ENCODE measurements around the gene INSYN2B.

The INSYN2B gene

DNA sequence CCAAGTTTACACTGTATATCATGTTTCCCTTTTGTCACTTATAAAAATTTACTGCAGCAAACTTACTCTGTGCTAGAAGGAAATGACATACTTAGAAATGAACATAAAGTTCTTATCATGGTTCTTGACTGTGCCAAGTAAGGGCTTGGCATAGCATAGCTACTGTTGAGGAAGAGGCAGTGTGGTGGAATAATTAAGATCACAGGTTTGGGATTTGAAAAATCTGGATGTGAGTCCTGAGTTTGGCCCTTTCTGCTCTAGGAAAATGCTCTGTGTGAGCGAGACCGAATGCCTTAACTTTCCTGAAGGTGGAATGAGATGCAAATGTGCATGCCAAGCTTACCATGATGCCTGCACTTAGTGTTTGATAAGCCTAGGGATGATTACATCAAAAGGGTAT lies 99.5 kb downstream of the INSYN2B start:
- Histone ChIP-seq H3K4me2 (ENCODE audit: low read depth, low read length) (no peak overlapping the region), H3K9me2 (replicated peaks; ENCODE audit: insufficient read depth, low read length) (no peaks in the 10 kb centered on the region), H3K27me3 (replicated peaks; ENCODE audit: insufficient read depth, low read length) (no peaks in the 10 kb centered on the region), H4K20me1 (ENCODE audit: insufficient read depth, low read length) (no peaks in the 10 kb centered on the region), H3K9me3 (replicated peaks; ENCODE audit: insufficient read depth, low read length) (no peaks in the 10 kb centered on the region), H2AFZ (ENCODE audit: low read length) (no peak overlapping the region), H3K79me2 (ENCODE audit: low read length) (no peaks in the 10 kb centered on the region), H3K4me1 (ENCODE audit: low read length) (no peaks in the 10 kb centered on the region), H3F3A (ENCODE audit: insufficient read depth, low read length) (no peaks in the 10 kb centered on the region), H3K27ac (ENCODE audit: low read length) (no peak overlapping the region), H3K4me3 (ENCODE audit: low read length) (no peak overlapping the region), H3K9ac (ENCODE audit: low read length) (no peak overlapping the region), H3K36me3 (replicated peaks; ENCODE audit: insufficient read depth, low read length) (no peaks in the 10 kb centered on the region)
- DNase-seq: no peak
- TF ChIP-seq EZH2 (optimal IDR thresholded peaks at IDR 0.05; ENCODE audit: low read depth, low read length) (no peak), EZH2phosphoT487 (IDR thresholded peaks at IDR 0.05; ENCODE audit: low read length) (no peak)

DNA sequence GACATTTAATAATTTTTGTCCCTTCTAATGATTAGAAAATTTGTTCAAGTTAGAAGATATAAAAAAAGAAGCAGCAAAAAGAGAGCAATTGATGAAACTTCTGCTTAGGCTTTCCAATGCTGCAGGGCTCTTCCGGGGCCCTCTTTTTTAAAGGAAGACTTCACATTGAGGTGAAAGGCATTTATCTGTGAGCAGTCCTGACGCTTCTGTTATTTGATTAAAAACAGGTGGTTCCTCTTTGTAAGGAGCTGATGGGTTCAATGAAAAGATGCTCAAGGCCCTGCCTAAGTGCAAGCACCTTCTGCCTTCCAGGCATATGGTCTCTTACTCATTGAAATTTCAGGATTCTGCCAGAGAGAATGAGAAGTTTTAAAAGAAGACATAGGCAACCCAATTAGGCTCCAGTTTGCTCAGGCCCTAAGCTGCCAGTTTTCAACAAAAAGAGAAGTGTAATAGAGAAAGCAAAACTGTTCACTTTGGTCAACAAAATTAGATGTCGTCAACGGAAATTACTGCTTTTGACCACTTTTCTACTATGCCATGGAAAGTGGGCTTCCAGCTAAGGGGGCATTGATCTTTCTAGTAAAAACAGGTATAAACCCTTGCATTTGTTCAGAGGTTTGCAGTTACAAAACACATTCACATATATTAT lies 100.2 kb downstream of the INSYN2B start:
- Histone ChIP-seq H3K36me3 (replicated peaks; ENCODE audit: insufficient read depth, low read length) (no peaks in the 10 kb centered on the region), H3K4me3 (ENCODE audit: low read length) (no peak overlapping the region), H3K79me2 (ENCODE audit: low read length) (no peaks in the 10 kb centered on the region), H3F3A (ENCODE audit: insufficient read depth, low read length) (no peaks in the 10 kb centered on the region), H3K27me3 (replicated peaks; ENCODE audit: insufficient read depth, low read length) (no peaks in the 10 kb centered on the region), H3K9me3 (replicated peaks; ENCODE audit: insufficient read depth, low read length) (no peaks in the 10 kb centered on the region), H3K4me1 (ENCODE audit: low read length) (no peaks in the 10 kb centered on the region), H3K9me2 (replicated peaks; ENCODE audit: insufficient read depth, low read length) (no peaks in the 10 kb centered on the region), H3K4me2 (ENCODE audit: low read depth, low read length) (no peak overlapping the region), H4K20me1 (ENCODE audit: insufficient read depth, low read length) (no peaks in the 10 kb centered on the region), H3K9ac (ENCODE audit: low read length) (no peak overlapping the region), H2AFZ (ENCODE audit: low read length) (no peak overlapping the region), H3K27ac (ENCODE audit: low read length) (no peak overlapping the region)
- no peak for DNase-seq
- TF ChIP-seq EZH2 (optimal IDR thresholded peaks at IDR 0.05; ENCODE audit: low read depth, low read length): no peak
- TF ChIP-seq, protein P1, sequence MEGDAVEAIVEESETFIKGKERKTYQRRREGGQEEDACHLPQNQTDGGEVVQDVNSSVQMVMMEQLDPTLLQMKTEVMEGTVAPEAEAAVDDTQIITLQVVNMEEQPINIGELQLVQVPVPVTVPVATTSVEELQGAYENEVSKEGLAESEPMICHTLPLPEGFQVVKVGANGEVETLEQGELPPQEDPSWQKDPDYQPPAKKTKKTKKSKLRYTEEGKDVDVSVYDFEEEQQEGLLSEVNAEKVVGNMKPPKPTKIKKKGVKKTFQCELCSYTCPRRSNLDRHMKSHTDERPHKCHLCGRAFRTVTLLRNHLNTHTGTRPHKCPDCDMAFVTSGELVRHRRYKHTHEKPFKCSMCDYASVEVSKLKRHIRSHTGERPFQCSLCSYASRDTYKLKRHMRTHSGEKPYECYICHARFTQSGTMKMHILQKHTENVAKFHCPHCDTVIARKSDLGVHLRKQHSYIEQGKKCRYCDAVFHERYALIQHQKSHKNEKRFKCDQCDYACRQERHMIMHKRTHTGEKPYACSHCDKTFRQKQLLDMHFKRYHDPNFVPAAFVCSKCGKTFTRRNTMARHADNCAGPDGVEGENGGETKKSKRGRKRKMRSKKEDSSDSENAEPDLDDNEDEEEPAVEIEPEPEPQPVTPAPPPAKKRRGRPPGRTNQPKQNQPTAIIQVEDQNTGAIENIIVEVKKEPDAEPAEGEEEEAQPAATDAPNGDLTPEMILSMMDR (IDR thresholded peaks at IDR 0.05; ENCODE audit: low read length): no peak
- no peak for TF ChIP-seq EZH2phosphoT487 (IDR thresholded peaks at IDR 0.05; ENCODE audit: low read length)

DNA sequence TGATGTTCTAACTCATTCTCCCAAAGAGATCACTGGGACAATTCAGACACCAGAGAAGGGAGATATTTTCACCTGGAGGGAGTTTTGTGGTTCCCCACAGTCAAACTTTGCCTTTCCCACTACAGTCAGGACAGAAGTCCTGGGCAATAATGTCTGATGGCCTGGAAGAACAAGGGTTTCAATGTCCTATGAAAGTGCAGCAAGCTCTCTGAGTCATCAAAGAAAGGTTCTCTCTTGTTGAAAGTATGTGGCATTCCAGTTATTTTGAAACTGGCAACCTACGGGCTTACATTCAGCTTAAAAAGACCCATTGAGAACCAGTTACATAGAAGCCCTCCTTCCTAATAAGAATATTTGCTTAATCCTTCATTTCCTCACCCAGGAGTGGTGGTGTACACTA lies 103.9 kb downstream of the INSYN2B start:
- DNase-seq: no peak
- no peak overlapping the region for H3K4me3 ChIP-seq (ENCODE audit: low read length)
- H3K27me3 ChIP-seq (replicated peaks; ENCODE audit: insufficient read depth, low read length): no peaks in the 10 kb centered on the region
- H3K9ac ChIP-seq (ENCODE audit: low read length): no peak overlapping the region
- H3F3A ChIP-seq (ENCODE audit: insufficient read depth, low read length): no peaks in the 10 kb centered on the region
- H3K9me3 ChIP-seq (replicated peaks; ENCODE audit: insufficient read depth, low read length): no peaks in the 10 kb centered on the region
- H3K9me2 ChIP-seq (replicated peaks; ENCODE audit: insufficient read depth, low read length): no peaks in the 10 kb centered on the region
- no peaks in the 10 kb centered on the region for H3K36me3 ChIP-seq (replicated peaks; ENCODE audit: insufficient read depth, low read length)
- H3K4me1 ChIP-seq (ENCODE audit: low read length): no peaks in the 10 kb centered on the region
- TF ChIP-seq EZH2phosphoT487 (IDR thresholded peaks at IDR 0.05; ENCODE audit: low read length) (no peak), EZH2 (optimal IDR thresholded peaks at IDR 0.05; ENCODE audit: low read depth, low read length) (no peak)
- TF ChIP-seq, protein P1 (IDR thresholded peaks at IDR 0.05; ENCODE audit: low read length): no peak
- H2AFZ ChIP-seq (ENCODE audit: low read length): no peak overlapping the region
- H3K79me2 ChIP-seq (ENCODE audit: low read length): no peaks in the 10 kb centered on the region
- H3K27ac ChIP-seq (ENCODE audit: low read length): no peak overlapping the region
- H4K20me1 ChIP-seq (ENCODE audit: insufficient read depth, low read length): no peaks in the 10 kb centered on the region
- H3K4me2 ChIP-seq (ENCODE audit: low read depth, low read length): no peak overlapping the region

DNA sequence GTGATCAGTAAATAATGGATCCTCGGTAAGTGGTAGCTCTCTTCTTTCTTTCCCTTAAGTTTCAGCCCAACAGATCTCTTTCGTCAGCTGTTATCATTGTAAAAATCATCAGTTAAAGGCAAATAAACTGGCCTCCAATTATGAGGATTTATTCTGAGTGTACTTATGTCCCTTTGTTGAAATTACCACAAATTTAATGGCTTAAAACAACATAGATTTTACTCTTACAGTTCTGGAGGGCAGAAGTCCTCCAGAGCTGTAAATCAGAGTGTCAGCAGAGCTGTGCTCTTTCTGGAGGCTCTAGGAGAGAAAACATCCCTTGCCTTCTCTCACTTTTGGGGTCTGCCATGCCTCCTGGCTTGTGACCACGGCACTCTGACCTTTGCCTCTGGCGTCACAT lies 104.6 kb downstream of the INSYN2B start:
- no peaks in the 10 kb centered on the region for H3K79me2 ChIP-seq (ENCODE audit: low read length)
- H3K36me3 ChIP-seq (replicated peaks; ENCODE audit: insufficient read depth, low read length): no peaks in the 10 kb centered on the region
- H3K9me3 ChIP-seq (replicated peaks; ENCODE audit: insufficient read depth, low read length): no peaks in the 10 kb centered on the region
- H3F3A ChIP-seq (ENCODE audit: insufficient read depth, low read length): no peaks in the 10 kb centered on the region
- DNase-seq: no peak
- no peaks in the 10 kb centered on the region for H3K4me1 ChIP-seq (ENCODE audit: low read length)
- H3K9me2 ChIP-seq (replicated peaks; ENCODE audit: insufficient read depth, low read length): no peaks in the 10 kb centered on the region
- no peak overlapping the region for H2AFZ ChIP-seq (ENCODE audit: low read length)
- no peak overlapping the region for H3K9ac ChIP-seq (ENCODE audit: low read length)
- H3K4me2 ChIP-seq (ENCODE audit: low read depth, low read length): no peak overlapping the region
- H3K4me3 ChIP-seq (ENCODE audit: low read length): no peak overlapping the region
- no peak overlapping the region for H3K27ac ChIP-seq (ENCODE audit: low read length)
- no peaks in the 10 kb centered on the region for H3K27me3 ChIP-seq (replicated peaks; ENCODE audit: insufficient read depth, low read length)
- TF ChIP-seq EZH2 (optimal IDR thresholded peaks at IDR 0.05; ENCODE audit: low read depth, low read length) (no peak), EZH2phosphoT487 (IDR thresholded peaks at IDR 0.05; ENCODE audit: low read length) (no peak)
- TF ChIP-seq, protein P1 (IDR thresholded peaks at IDR 0.05; ENCODE audit: low read length): no peak
- no peaks in the 10 kb centered on the region for H4K20me1 ChIP-seq (ENCODE audit: insufficient read depth, low read length)
